ENCODE results near the gene HHIPL1.

Gene HHIPL1

GRCh38 chr14:99611646-99612045, 33.3 kb upstream of the HHIPL1 start:
- DNase-seq (ENCODE audit: low read depth): no peak

DNA sequence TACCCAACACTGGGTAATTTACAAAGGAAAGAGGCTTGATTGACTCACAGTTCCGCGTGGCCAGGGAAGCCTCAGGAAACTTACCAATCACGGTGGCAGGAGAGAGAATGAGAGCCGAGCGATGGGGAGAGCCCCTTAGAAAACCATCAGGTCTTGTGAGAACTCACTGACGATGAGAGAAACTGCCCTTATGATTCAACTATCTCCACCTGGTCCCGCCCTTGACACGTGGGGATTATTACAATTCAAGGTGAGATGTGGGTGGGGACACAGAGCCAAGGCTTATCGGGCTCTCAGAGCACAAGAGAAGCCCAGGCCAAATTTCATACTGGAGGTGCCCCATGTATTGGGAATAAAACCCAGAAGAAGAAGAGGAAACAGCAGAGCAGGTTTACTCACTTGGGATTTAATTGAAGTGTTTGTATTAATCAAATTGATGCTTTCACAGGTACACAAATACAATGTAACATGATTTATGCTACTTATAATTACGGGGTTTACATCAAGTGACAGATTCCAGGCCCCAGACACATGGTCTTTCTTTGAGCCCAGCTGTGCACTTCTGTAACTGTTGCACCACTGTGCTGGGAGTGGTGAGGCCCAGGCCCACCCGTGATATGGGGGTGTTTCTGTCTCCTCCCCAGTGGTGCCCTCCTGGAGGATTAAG, 32.7 kb upstream of the HHIPL1 start:
- no peak for DNase-seq (ENCODE audit: low read depth)

- DNase-seq (ENCODE audit: low read depth): no peak
Observed at GRCh38 chr14:99612738-99613330, 32.1 kb upstream of the HHIPL1 start.

GRCh38 chr14:99615497-99616157, 29.3 kb upstream of the HHIPL1 start:
- no peak for DNase-seq (ENCODE audit: low read depth)

DNA sequence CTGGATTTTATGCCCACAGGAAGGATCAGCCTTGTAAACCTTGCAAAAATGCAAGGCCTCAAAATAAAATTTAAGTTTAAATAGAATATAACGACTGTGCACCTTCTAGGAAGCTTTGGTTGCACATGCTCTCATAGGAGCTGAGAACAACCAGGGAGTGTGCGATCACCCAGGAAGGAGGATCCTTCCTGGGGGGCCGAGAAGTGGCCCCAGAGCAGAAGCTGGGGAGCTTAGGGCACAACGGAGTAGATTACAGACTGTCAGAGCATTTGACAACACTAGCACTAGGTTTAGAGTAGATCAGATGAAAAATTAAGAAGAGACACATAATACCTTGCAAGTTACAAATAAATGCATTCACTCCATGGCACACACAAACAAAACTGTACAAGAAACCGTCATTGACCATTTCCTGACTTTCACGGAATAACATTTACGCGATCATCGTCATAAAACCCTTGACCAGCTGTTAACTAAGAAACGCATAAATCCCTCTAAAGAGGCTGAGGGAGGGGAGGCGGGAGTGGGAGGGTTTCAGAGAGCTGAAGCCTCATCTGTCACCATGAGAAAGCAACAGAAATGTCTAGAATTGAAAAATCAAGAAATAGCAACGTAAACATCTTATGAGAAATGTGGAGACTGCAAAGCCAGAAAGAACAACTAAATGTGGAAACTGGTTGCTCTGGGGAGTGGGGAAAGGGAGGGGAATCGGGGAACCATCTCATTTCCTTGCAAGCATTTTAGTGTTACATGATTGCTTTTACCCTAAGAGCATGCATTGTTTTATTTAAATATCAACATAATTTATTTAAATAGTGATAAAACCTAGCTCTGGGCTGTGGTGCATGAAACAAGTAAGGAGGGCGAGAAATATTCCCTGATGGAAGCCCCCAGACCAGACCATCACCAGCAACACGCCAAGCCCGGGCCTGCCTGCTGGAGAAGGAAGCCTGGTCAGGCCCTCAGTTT, 27.8 kb upstream of the HHIPL1 start:
- DNase-seq (ENCODE audit: low read depth): no peak

DNA sequence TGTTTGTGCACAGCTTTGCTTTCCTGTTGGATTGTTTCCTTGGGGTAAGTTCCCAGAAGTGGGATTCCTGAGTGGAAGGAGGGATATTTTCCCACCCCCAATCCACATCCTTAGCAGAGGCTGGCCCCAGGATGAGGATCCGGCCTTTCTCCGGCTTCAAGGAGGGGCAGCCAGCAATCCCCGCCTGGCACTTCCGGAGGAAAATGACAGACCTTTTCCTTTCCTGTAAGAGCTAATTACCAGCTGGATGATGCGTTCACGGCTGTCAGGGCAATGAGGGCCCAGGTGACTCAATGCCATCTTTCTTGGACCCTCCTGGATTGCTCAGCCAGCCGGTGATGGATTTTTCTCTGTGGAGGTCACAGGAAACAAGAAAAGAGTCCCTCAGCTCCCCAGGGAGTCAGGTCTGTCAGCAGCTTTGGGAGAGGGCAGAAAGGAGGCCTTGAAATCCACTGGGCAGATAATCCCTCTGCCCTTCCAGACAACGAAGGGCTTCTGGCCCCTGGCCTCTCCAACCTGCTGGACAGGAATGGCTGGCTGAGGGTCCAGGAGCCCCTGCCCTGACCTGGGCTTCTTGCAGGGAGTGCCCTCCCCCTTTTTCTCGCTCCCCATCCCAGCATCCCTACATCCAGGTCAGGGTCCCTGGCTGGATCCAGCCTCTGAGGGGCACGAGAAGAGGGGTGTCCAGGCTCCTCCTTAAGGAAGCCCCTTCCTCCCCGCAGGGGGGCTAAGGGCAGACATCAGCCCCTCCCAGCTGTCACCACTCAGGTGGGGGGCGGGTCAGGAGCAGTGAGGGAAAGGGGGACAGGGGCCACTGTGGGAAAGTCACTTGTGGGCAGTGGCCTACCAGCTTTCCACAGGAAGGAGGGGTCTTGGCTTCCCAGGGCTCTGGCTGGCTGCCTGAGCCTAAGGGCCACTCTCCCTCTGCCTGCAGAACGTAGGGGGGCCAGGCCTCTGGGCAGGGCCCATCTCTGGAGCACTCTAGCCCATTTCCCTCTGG, 24.8 kb upstream of the HHIPL1 start:
- DNase-seq (ENCODE audit: low read depth): no peak

DNA sequence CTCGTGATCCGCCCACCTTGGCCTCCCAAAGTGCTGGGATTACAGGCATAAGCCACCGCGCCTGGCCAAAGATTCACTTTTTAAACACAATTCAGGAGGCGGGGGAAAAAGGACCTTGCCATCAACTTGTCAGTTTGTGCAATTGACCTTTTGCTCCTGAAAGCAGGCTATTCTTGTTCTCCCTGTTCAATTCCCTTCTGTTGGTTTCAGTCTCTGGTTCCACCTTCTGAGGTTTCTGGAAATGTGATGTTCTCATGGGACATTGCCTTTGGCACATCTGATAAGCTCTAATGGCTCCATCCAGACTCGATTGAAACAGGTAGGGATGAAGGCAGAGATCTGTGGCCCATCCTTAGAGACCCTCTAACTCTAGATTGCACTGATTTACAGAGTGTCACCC, 23.0 kb upstream of the HHIPL1 start:
- no peak for DNase-seq (ENCODE audit: low read depth)

GRCh38 chr14:99624024-99624423, 20.9 kb upstream of the HHIPL1 start:
- DNase-seq (ENCODE audit: low read depth): no peak

DNA sequence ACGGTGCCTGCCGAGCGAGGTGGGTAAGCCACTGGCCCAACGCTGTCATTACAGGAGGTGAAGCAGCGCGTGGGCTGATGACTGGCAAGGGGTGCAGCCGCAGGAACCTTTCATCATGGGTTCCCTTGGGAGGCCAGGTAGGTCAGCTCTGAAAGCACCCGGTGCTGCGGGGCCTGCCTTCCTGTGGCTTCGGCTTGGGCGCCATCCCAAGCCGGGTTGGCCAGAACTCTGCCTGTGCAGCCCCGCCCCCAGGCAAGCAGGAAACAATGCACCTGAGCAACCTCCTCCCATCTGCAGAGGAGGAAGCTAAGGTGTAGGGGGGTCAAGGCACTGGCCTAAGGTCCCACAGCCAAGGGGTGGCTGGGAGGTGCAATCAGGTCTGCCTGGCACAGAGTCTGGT, 20.0 kb upstream of the HHIPL1 start:
- DNase-seq (ENCODE audit: low read depth): no peak

DNA sequence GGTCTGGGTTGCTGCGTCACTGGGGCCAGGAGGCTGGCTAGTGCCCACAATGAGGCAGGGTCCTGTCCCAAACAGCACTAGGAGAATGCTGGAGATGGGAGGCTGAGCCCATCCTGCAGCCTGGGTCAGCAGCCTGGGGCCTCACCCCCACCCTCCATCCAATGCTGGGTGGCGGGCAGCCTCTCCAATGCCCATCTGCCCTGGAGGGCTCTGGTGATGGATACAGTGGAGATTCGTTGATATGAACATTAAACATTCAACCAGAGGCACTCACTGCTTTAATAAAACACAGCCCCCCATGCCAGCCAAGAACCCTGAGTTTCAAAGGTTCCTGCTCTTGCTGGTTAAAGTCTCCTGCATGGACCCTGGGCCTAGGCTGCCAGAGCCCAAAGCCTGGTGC, 19.5 kb upstream of the HHIPL1 start:
- DNase-seq (ENCODE audit: low read depth): no peak

DNA sequence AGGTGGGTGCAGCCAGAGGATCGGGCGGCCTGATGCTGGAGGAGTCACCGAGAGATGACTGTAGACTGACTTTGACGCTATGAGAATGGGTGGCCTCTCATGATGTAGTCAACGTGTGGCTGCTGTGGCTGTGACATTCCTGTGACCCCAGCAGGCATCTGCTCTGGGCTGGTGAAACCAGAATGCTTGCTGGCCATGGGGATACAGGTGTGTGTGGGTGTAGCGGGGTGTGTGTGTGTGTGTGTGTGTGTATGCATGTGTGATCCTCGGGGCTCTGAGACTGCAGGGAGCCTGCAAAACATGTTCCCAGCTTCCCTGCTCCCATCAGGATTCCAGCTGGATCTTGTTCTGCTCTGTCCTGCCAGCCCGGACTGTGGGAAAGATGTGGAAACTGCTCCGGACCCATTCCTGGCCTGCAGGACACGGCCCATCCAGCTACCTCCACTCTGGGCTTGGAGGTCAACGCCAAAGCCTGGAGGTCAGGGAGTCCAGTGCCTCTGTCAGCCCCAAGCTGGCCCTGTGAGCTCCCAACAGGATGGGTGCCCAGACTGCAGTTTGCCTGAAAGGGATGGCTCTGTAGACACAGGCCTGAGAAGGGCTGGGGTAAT, 18.8 kb upstream of the HHIPL1 start:
- DNase-seq (ENCODE audit: low read depth): no peak

DNA sequence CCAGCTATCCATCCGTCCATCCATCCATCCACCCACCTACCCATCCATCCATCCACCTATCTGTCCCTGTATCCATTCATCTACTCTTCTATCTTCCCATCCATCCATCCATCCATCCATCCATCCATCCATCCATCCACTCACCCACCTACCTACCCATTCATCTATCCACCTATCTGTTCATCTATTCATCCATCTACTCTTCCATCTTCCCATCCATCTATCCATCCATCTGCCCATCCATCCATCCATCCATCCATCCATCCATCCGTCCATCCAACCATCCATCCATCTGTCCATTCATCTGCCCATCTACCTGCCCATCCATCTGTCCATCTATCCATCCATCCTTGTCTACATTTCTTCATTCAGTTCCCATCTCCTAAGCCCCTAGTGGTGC, 17.8 kb upstream of the HHIPL1 start:
- DNase-seq (ENCODE audit: low read depth): no peak

- DNase-seq (ENCODE audit: low read depth): no peak
Observed at GRCh38 chr14:99627510-99628381, 17.2 kb upstream of the HHIPL1 start.

DNA sequence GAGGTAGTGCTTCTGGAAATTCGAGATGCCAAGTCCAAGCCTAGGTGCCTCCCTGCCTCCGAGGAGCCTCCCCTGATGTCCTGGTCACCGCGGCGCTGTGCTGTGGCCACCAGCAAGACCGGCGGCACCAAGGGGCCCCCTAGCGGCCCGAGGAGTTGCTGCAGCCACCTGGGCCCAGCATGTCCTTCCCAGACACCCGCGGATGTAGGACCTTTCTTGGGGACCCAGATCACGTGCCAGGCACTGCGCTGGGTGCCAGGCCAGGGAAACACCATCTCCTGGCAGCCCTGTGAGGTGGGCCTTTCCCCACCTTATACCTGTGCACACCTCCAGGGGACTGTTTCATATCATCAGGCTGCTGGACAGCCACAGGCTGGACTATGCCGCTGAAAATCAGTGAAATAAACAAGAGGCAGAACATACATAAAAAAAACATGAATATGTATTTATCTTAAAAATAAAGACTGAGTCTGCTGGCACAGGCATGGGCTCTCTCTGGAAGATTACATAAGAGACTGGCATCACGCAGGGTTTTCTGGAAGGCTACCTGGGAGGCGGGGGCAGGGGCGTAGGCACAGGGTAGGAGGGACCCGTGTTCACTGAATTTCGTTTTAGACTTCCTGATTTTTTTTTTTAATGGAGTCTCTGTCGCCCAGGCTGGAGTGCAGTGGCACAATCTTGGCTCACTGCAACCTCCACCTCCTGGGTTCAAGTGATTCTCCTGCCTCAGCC, 15.9 kb upstream of the HHIPL1 start:
- DNase-seq (ENCODE audit: low read depth): peak; percentile 35

DNA sequence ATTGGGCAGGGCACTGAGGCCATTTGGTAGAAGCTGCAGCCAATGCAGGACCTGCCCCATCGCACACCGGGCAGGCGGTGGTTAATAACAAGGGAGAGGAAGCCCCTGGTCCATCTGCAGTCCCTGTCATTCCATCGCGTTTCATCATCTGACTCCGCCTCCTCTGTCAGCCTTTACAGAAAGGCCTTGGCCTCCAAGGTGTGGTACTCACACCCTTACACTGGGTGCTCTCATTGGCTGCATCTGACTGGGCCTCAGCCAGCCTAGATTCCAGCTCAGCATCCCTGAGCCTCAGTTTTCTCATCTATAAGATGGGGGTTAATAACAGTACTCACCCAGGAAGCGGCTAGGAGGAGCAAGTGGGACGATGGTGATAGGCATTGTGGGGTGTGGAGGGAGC, 14.7 kb upstream of the HHIPL1 start:
- no peak for DNase-seq (ENCODE audit: low read depth)

GRCh38 chr14:99632410-99633035, 12.4 kb upstream of the HHIPL1 start:
- DNase-seq (ENCODE audit: low read depth): no peak

- DNase-seq (ENCODE audit: low read depth): no peak
Observed at GRCh38 chr14:99633141-99633540, 11.8 kb upstream of the HHIPL1 start.

DNA sequence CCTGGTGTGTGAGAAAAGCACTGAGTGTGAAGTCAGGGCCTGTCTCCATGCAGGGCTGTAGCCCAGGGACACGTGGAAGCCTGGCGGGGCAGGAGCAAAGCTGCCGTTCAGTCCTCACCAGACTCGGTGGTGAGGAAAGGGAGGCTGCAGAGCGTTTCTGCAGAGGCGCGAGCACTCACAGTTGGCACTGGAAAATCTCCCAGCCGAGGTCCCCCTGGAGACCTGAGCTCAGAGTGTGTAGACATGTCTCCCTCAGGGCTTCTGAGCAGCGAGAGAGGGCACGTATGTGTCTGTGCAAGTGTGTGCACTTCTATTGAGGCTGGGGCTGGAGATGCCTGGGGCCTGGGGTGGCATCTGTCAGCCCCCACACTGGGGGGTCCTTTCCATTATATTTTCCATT, 11.0 kb upstream of the HHIPL1 start:
- DNase-seq (ENCODE audit: low read depth): no peak

DNA sequence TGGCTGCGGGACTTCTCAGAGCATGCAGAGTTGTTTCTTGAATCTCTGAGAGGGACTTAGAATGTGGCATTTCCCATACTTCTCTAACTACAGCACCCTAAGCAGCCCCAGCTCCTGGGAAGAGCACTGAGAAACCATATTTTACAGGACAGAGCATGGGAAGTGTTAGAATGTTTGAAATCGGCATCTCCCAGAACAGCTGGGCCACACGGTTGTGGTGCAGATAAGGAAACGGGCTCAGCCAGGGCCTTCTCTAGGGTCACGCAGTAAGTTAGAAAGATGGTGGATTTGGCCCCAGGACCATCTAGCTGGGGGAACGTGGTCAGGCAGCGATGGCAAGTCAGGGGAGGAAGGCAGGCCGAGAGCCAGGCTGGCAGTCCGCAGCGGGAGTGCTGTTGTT, 10.5 kb upstream of the HHIPL1 start:
- DNase-seq (ENCODE audit: low read depth): no peak
